AG09319 (cell line): ENCODE results near the gene TXNIP.

Experiments
- DNase-seq: peaks from one replicate; pipeline ENCODE4 v3.0.0-alpha.2; 2010; ENCODE audit warnings: low read depth; ENCODE audit errors: extremely low read depth
- CTCF ChIP-seq: IDR thresholded peaks from 2 replicates; pipeline ENCODE4 v1.5.1; 2011; ENCODE audit warnings: low read depth, mild to moderate bottlenecking, inconsistent platforms, low read length, moderate library complexity

The TXNIP gene

GRCh38 chr1:145959333-145959732 lies 37.0 kb downstream of the TXNIP start:
- no peak for DNase-seq
- no peak for TF ChIP-seq CTCF

- no peak for TF ChIP-seq CTCF
- DNase-seq, result no peak
These were observed 37.6 kb downstream of the TXNIP start for GRCh38 chr1:145958734-145959133.

- peak; percentile 90 for DNase-seq
These were observed 38.7 kb downstream of the TXNIP start, which contains the start of gene LIX1L for GRCh38 chr1:145957443-145958319. Gene LIX1L, minus strand, starts transcription at chr1:145958017. Its CDS starts 90 bp downstream, at chr1:145957927.

GRCh38 chr1:145956781-145957442 lies 39.5 kb downstream of the TXNIP start:
- DNase-seq, result no peak

More at GRCh38 chr1:145957443-145958319, 38.7 kb downstream of the TXNIP start, which contains the start of gene LIX1L:
- TF ChIP-seq CTCF, result no peak

GRCh38 chr1:145956361-145956760 lies 40.0 kb downstream of the TXNIP start:
- DNase-seq, result no peak
- TF ChIP-seq CTCF, result no peak

More at GRCh38 chr1:145956781-145957442, 39.5 kb downstream of the TXNIP start:
- no peak for TF ChIP-seq CTCF

GRCh38 chr1:145955436-145955835 lies 40.9 kb downstream of the TXNIP start:
- no peak for TF ChIP-seq CTCF
- no peak for DNase-seq

- TF ChIP-seq CTCF, result no peak
- no peak for DNase-seq
These were observed 42.5 kb downstream of the TXNIP start for GRCh38 chr1:145953861-145954260.
